ENCODE results near the gene ZNF639.

ZNF639 gene

DNA sequence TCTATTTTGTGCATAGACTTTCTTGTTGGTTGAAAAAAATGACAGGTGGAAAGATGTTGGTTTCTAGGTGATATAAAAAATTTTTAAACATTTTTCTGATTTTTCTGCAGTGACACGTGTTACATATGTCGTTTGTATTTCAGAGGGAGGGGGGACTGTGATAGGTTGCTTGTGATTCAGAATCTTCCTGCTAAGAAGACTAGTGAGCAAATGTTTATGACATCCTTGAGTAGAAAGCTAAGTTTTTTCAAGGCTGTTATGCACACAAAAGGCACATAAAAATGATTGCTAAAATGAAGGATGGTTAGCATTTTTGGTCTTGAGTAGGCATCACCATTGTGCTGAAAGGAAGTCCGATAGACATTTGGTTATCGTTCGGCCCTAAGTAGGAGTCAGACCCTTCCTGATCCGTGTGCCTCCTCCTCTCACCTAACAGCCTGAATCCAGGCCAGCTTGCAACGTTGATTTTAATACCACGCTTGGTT lies 1.5 kb downstream of the ZNF639 start:
- H3K4me3 ChIP-seq (ENCODE audit: low read depth, low read length): peak overlapping the region; percentile 86
- ChIA-PET CTCF (interaction anchor here (1.0 to 2.6 kb wide), 9 partner anchors 9 to 309 kb away, joined by 3 to 14 read pairs (median 6); no protein-coding TSS in a partner anchor), POLR2A (interaction anchor here (1.1 to 1.8 kb wide), 2 partner anchors 238 to 253 kb away, joined by 3 to 6 read pairs; partner anchors contain the start of genes ACTL6A and ZMAT3)
- DNase-seq (ENCODE audit: low read depth, low spot score): no peak
- TF ChIP-seq CTCF (IDR thresholded peaks at IDR 0.05; ENCODE audit: insufficient read depth, low read length, missing control alignments): no peak

GRCh38 chr3:179330438-179330837 lies 7.6 kb downstream of the ZNF639 start:
- POLR2A ChIA-PET: no interaction called here
- no peak for DNase-seq (ENCODE audit: low read depth, low spot score)
- CTCF ChIA-PET: interaction anchor here (1.3 to 1.6 kb wide), 4 partner anchors 9 to 228 kb away, joined by 3 to 8 read pairs (median 4); no protein-coding TSS in a partner anchor
- no peak overlapping the region for H3K4me3 ChIP-seq (ENCODE audit: low read depth, low read length)
- no peak for TF ChIP-seq CTCF (IDR thresholded peaks at IDR 0.05; ENCODE audit: insufficient read depth, low read length, missing control alignments)

GRCh38 chr3:179332240-179332639 lies 9.4 kb downstream of the ZNF639 start:
- TF ChIP-seq CTCF (IDR thresholded peaks at IDR 0.05; ENCODE audit: insufficient read depth, low read length, missing control alignments): no peak
- DNase-seq (ENCODE audit: low read depth, low spot score): no peak

DNA sequence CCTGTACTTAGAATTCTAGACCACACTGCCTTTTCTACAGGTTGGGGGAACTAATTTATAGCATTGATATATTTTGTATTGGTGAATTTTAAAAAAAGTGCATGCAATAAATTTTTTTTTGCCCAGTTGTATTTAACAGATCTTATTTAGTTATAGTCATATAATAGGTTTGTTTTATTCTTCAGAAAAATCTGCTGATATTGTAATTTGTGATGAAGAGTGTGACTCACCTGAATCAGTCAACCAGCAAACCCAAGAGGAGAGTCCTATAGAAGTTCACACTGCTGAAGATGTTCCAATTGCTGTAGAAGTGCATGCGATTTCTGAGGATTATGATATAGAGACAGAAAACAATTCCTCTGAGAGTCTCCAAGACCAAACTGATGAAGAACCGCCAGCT lies 10.3 kb downstream of the ZNF639 start:
- POLR2A ChIA-PET: no interaction called here
- no peak overlapping the region for H3K4me3 ChIP-seq (ENCODE audit: low read depth, low read length)
- TF ChIP-seq CTCF (IDR thresholded peaks at IDR 0.05; ENCODE audit: insufficient read depth, low read length, missing control alignments): no peak
- CTCF ChIA-PET: no interaction called here
- DNase-seq (ENCODE audit: low read depth, low spot score): no peak

More at GRCh38 chr3:179332240-179332639, 9.4 kb downstream of the ZNF639 start:
- ChIA-PET CTCF (no interaction called here), POLR2A (no interaction called here)
- H3K4me3 ChIP-seq (ENCODE audit: low read depth, low read length): no peak overlapping the region

GRCh38 chr3:179336345-179336929 lies 13.6 kb downstream of the ZNF639 start:
- DNase-seq (ENCODE audit: low read depth, low spot score): no peak
- POLR2A ChIA-PET: no interaction called here
- CTCF ChIA-PET: interaction anchor here (0.6 to 1.2 kb wide), 3 partner anchors 11 to 61 kb away, joined by 3 read pairs; partner anchors contain the start of gene MFN1
- TF ChIP-seq CTCF (IDR thresholded peaks at IDR 0.05; ENCODE audit: insufficient read depth, low read length, missing control alignments): no peak
- H3K4me3 ChIP-seq (ENCODE audit: low read depth, low read length): no peak overlapping the region

GRCh38 chr3:179347345-179348194 lies 24.7 kb downstream of the ZNF639 start, which contains the start of gene MFN1:
Gene MFN1, plus strand, starts transcription at chr3:179347709. Its CDS starts 1,143 bp downstream, at chr3:179348852.
- POLR2A ChIA-PET: interaction anchor here (0.6 to 0.9 kb wide), 2 partner anchors 25 to 243 kb away, joined by 4 to 8 read pairs; partner anchors contain the start of gene ZNF639
- peak; percentile 73 for DNase-seq (ENCODE audit: low read depth, low spot score)
- peak within 1 kb of the TSS; percentile 92 for H3K4me3 ChIP-seq (ENCODE audit: low read depth, low read length)
- TF ChIP-seq CTCF (IDR thresholded peaks at IDR 0.05; ENCODE audit: insufficient read depth, low read length, missing control alignments): no peak
- CTCF ChIA-PET: interaction anchor here (1.2 to 1.5 kb wide), 3 partner anchors 10 to 332 kb away, joined by 3 to 4 read pairs (median 4); no protein-coding TSS in a partner anchor

Measured in AG04449 (cell line).